K562 (cell line): ENCODE measurements around the gene NUTF2.

Experiments used
- ARID3A ChIP-seq: IDR thresholded peaks from 2 replicates; pipeline ENCODE4 v1.6.1; 2012; ENCODE audit warnings: low read depth, low read length, improper control_type of control experiment, borderline replicate concordance
- C11orf30 ChIP-seq: fragments of 450-650 bp; IDR thresholded peaks from 2 replicates; pipeline ENCODE4 v1.6.1; 2016; ENCODE audit warnings: low read depth, mild to moderate bottlenecking
- DIDO1 ChIP-seq: fragments of 450-650 bp; IDR thresholded peaks from 2 replicates; pipeline ENCODE4 v1.6.1; 2016; ENCODE audit warnings: low read depth, missing biosample characterization, missing genetic modification characterization
- GTF2F1 ChIP-seq: IDR thresholded peaks from 2 replicates; pipeline ENCODE4 v1.6.1; 2011; ENCODE audit warnings: low read depth, low read length, improper control_type of control experiment
- KDM1A ChIP-seq, 2 experiments: fragments of 450-650 bp; IDR thresholded peaks; 2 replicates each; pipeline ENCODE4 v1.6.1; 2016; ENCODE audit warnings: mild to moderate bottlenecking in 2 of 2
- POLR2AphosphoS5 ChIP-seq: IDR thresholded peaks from 2 replicates; pipeline ENCODE4 v1.6.1; 2011; ENCODE audit warnings: mild to moderate bottlenecking, low read depth, low read length, moderate library complexity; ENCODE audit not compliant: control insufficient read depth, insufficient read depth
- SIN3A ChIP-seq, 2 experiments: fragments of 150-350 bp in 1 of 2; IDR thresholded peaks; 2 replicates each; pipeline ENCODE4 v1.6.1; 2011 to 2016; ENCODE audit warnings: borderline replicate concordance in 2 of 2, low read depth in 2 of 2, low read length in 2 of 2, mild to moderate bottlenecking in 2 of 2, moderate library complexity in 2 of 2; ENCODE audit not compliant: control insufficient read depth in 1 of 2
- SNRNP70 ChIP-seq: fragments of 200-400 bp; formaldehyde crosslinking; optimal IDR thresholded peaks from 2 replicates; pipeline ENCODE3; 2017; ENCODE audit warnings: low read depth, low read length
- USF1 ChIP-seq: sonication (generic); formaldehyde crosslinking; IDR thresholded peaks from 2 replicates; pipeline ENCODE4 v1.9.0; 2022; ENCODE audit warnings: mild to moderate bottlenecking, missing genetic modification reagents
- ZNF830 ChIP-seq: fragments of 250-450 bp; sonication (Bioruptor Pico); IDR thresholded peaks from 2 replicates; pipeline ENCODE4 v1.5.0; 2021; ENCODE audit warnings: mild to moderate bottlenecking

GRCh38 chr16:67883146-67883871, 36.6 kb downstream of the NUTF2 start:
- TF ChIP-seq KDM1A (IDR thresholded peaks at IDR 0.05) (no peak), POLR2AphosphoS5 (no peak), SNRNP70 (no peak), GTF2F1 (no peak), ARID3A (no peak), DIDO1 (tag) (no peak), C11orf30 (no peak), USF1 (CRISPR knock-in tag) (no peak), SIN3A (IDR thresholded peaks at IDR 0.05; ENCODE audit: borderline replicate concordance in 2 of 2, control insufficient read depth in 1 of 2, low read depth in 2 of 2, low read length in 2 of 2) (no peak), ZNF830 (no peak)
